GM12878 (cell line): ENCODE measurements around the gene GTPBP6. TPM values are rescaled to one million over a fixed set of nuclear protein-coding genes. Genes with fewer than 3 reads are reported as not detected.
"Not testable (repeated sequence)": the region's sequence is repeated elsewhere in the genome, so short reads cannot be mapped to it uniquely, and the experiment has no call there.

Experiments
- ATAC-seq: fragments of 200-7000 bp; cut with Tn5 transposase; 3 replicates; pipeline ENCODE4 v1.9.1; 2020; ENCODE audit warnings: mild to moderate bottlenecking, moderate library complexity
- BruUV-seq: library from RNA; stranded (reverse); fragments of 400-500 nt; replicated peaks from 2 replicates; lab custom pipeline; 2021; lab: Mats Ljungman, UMichigan
- CTCF ChIA-PET: fragments of 300-600 bp; sonication (Branson Sonifier 250); formaldehyde crosslinking; extraction: SDS; loops from one replicate; lab custom pipeline; 2021; ENCODE audit warnings: inconsistent platforms; lab: Yijun Ruan, JAX
- POLR2A ChIA-PET: fragments of 350-600 bp; formaldehyde crosslinking; extraction: SDS; loops from one replicate; lab custom pipeline; 2021; ENCODE audit warnings: inconsistent platforms; lab: Charles Lee
- RAD21 ChIA-PET: fragments of 300-600 bp; sonication (Branson Sonifier 250); formaldehyde crosslinking; loops from one replicate; lab custom pipeline; 2023; ENCODE audit warnings: antibody characterized with exemption; ENCODE audit not compliant: unreplicated experiment; lab: Charles Lee
- SMC1A ChIA-PET: fragments of 300-600 bp; sonication (Branson Sonifier 250); formaldehyde crosslinking; loops from one replicate; lab custom pipeline; 2023; ENCODE audit not compliant: unreplicated experiment, uncharacterized antibody; lab: Charles Lee
- DNase-seq: peaks from one replicate; pipeline ENCODE4 v3.0.0-alpha.2; 2011; ENCODE audit warnings: low read depth, low spot score
- FAIRE-seq: peaks from 3 replicates; lab custom pipeline; 2011; peaks lifted over from hg19 to GRCh38; lab: Jason Lieb, UNC
- H2AFZ ChIP-seq: 2 replicates; pipeline ENCODE4 v1.6.0; 2011; ENCODE audit warnings: low read depth, low read length, control low read depth; ENCODE audit not compliant: control insufficient read depth
- H3K27ac ChIP-seq: 2 replicates; pipeline ENCODE4 v1.5.1; 2011; ENCODE audit warnings: control low read depth; ENCODE audit not compliant: control insufficient read depth, insufficient read depth
- H3K27me3 ChIP-seq, 2 experiments: replicated peaks in 1 of 2; 2 replicates each; pipeline versions ENCODE4 v1.6.0 to v1.6.1; 2011; ENCODE audit warnings: low read length in 1 of 2; ENCODE audit not compliant: control insufficient read depth in 2 of 2, insufficient read depth in 2 of 2
- H3K36me3 ChIP-seq, 2 experiments: 2 replicates each; pipeline ENCODE4 v1.5.1; 2011; ENCODE audit warnings: low read length in 1 of 2; ENCODE audit not compliant: control insufficient read depth in 2 of 2, insufficient read depth in 2 of 2
- H3K4me1 ChIP-seq: 2 replicates; pipeline ENCODE4 v1.6.1; 2011; ENCODE audit warnings: mild to moderate bottlenecking, low read length, moderate library complexity, mixed read lengths; ENCODE audit not compliant: control insufficient read depth, insufficient read depth
- H3K4me2 ChIP-seq: 2 replicates; pipeline ENCODE4 v1.6.0; 2011; ENCODE audit warnings: control low read depth; ENCODE audit not compliant: control insufficient read depth, insufficient read depth
- H3K4me3 ChIP-seq: fragments of 200-600 bp; sonication (generic); 2 replicates; pipeline ENCODE4 v1.5.1; 2016
- H3K79me2 ChIP-seq: 2 replicates; pipeline ENCODE4 v1.6.0; 2011; ENCODE audit warnings: low read length; ENCODE audit not compliant: control insufficient read depth, insufficient read depth
- H3K9ac ChIP-seq: 2 replicates; pipeline ENCODE4 v1.8.0; 2011; ENCODE audit warnings: low read length, control low read depth, mixed read lengths; ENCODE audit not compliant: control insufficient read depth, insufficient read depth
- H3K9me3 ChIP-seq: replicated peaks from 3 replicates; pipeline ENCODE4 v1.5.1; 2011; ENCODE audit warnings: mild to moderate bottlenecking, low read length; ENCODE audit not compliant: control insufficient read depth, insufficient read depth
- H4K20me1 ChIP-seq: 2 replicates; pipeline ENCODE4 v1.6.0; 2011; ENCODE audit not compliant: control insufficient read depth, insufficient read depth
- BRCA1 ChIP-seq: IDR thresholded peaks from 2 replicates; pipeline ENCODE4 v1.6.1; 2011; ENCODE audit warnings: low read depth, low read length, improper control_type of control experiment
- MYC ChIP-seq: IDR thresholded peaks from 2 replicates; pipeline ENCODE4 v1.6.1; 2011; ENCODE audit warnings: mild to moderate bottlenecking, low read length, moderate library complexity, inconsistent platforms; ENCODE audit not compliant: insufficient read depth, insufficient replicate concordance, insufficient read length, severe bottlenecking
- SRF ChIP-seq, 2 experiments: IDR thresholded peaks; 2 replicates each; pipeline ENCODE4 v1.6.1; 2011; ENCODE audit warnings: low read depth in 2 of 2, low read length in 2 of 2, mild to moderate bottlenecking in 1 of 2, moderate library complexity in 1 of 2
- TCF7 ChIP-seq: IDR thresholded peaks from 2 replicates; pipeline ENCODE4 v1.6.1; 2014; ENCODE audit warnings: antibody characterized with exemption, borderline replicate concordance
- WGBS: methylation state at CpG from one replicate; pipeline ENCODE4 v1.1.6; 2016; ENCODE audit warnings: low lambda C conversion rate; ENCODE audit not compliant: insufficient replicate concordance, insufficient coverage; ENCODE audit errors: missing lambda C conversion rate; 5-methylcytosine and 5-hydroxymethylcytosine counted together
- in situ Hi-C: fragments of 300-500 bp; cut with MboI; formaldehyde crosslinking; loops from 9 replicates; pipeline ENCODE4 v1.14.3; 2018; ENCODE audit warnings: mixed read lengths
- intact Hi-C: fragments of 100-400 bp; cut with micrococcal nuclease; formaldehyde crosslinking; loops from one replicate; pipeline ENCODE4 v1.14.2; 2022; ENCODE audit not compliant: unreplicated experiment
- polyA plus RNA-seq, 11 experiments: library from polyadenylated mRNA; depleted of rRNA in 4 of 11; unstranded in 6 of 11; stranded (reverse) in 5 of 11; fragments of >200 nt; fragmentation: Nextera tagmentation in 4 of 11; fragmentation: Illumina TruSeq in 1 of 11; extraction: Ambion mirVana in 4 of 11; extraction: Trizol in 1 of 11; gene quantifications; 1 replicate in 1 of 11; 2 replicates in 10 of 11; pipeline versions ENCODE4 v1.2.1 to v1.2.3, GENCODE V29; 2011 to 2016; ENCODE audit warnings: inconsistent platforms in 2 of 11, missing spikeins in 2 of 11, low read depth in 1 of 11
- total RNA-seq, 4 experiments: library from RNA; depleted of rRNA in 3 of 4; stranded (reverse); fragments of >200 nt in 3 of 4; fragmentation: Illumina TruSeq in 1 of 4; extraction: Trizol in 1 of 4; gene quantifications; 2 replicates each; pipeline versions ENCODE4 v1.2.1 to v1.2.3, GENCODE V29; 2013 to 2021
- TF ChIP-seq, protein P1 (sequence below): fragments of 450-650 bp; IDR thresholded peaks from 2 replicates; pipeline ENCODE4 v1.6.1; 2017; ENCODE audit warnings: mild to moderate bottlenecking, moderate library complexity

The GTPBP6 gene
- total and polyA plus RNA-seq, 10 of the 15 experiments (the other 5 are each of a cell fraction or from before 2014, with no cell fraction given): 0.31 to 71.0 (median 21.1) TPM

DNA sequence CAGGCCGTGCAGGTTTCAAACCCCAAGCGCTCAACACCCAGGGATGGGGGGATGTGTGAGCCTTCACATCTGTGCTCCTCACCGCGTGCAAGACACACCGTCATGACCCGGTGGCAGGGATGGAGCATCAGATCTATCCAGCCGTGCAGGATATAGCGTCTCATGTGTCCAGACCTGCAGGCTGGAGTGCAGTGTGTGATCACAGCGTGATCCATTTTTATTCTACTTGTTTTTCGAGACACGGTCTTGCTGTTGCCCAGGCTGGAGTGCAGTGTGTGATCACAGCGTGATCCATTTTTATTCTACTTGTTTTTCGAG is 32.7 kb upstream of the GTPBP6 start:
- H3K4me2 ChIP-seq, BruUV-seq, ATAC-seq, in situ Hi-C loops, H3K4me3 ChIP-seq, H3K27me3 ChIP-seq, H4K20me1 ChIP-seq, RAD21 ChIA-PET, SMC1A ChIA-PET, FAIRE-seq, POLR2A ChIA-PET, H3K79me2 ChIP-seq, CTCF ChIA-PET, H2AFZ ChIP-seq, H3K27ac ChIP-seq, intact Hi-C loops, H3K36me3 ChIP-seq, H3K9me3 ChIP-seq, H3K4me1 ChIP-seq, H3K9ac ChIP-seq, DNase-seq: not testable (repeated sequence)
- WGBS: over 99% methylated on average over 11 of the region's 13 CpGs

DNA sequence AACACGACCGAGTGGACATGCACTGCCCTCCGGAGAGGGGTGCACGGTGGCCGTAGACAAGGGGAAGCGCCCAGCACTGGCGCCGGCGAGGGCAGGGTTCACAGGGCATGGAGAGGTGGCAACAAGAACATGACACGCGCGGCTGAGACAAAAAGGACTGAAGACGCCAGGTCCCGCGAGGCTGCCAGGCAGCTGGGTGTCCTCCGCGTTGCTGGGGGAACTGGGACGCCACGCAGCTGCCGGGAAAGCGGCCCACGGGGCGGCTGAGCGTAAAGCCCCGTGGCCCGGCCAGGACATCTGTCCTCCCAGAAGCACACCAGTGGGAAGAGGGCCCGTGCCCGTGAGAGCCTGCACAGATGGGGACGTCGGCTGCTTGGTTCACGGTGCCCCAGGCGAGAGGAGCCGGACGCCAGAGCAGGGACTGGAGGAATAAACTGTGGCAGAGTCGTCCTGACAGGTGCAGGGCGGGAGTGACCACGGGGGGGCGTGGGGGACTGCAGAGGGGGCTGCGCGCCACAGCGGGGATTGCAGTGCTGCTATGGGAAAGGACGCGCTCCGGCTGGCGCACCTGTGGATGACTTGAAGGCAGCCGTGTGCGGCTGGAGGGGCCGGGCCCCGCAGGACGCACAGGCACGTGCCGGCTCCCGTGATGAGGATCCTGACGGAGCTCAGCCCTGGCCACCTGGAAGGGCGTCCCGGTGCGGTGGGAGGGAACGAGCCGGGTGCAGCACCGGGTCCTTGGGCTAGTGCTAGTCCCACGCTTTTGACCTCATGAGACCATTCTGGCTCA is 32.1 kb upstream of the GTPBP6 start:
- CTCF ChIA-PET: no interaction called here
- no TSS peak for BruUV-seq
- TF ChIP-seq TCF7: no peak
- TF ChIP-seq, protein P1, sequence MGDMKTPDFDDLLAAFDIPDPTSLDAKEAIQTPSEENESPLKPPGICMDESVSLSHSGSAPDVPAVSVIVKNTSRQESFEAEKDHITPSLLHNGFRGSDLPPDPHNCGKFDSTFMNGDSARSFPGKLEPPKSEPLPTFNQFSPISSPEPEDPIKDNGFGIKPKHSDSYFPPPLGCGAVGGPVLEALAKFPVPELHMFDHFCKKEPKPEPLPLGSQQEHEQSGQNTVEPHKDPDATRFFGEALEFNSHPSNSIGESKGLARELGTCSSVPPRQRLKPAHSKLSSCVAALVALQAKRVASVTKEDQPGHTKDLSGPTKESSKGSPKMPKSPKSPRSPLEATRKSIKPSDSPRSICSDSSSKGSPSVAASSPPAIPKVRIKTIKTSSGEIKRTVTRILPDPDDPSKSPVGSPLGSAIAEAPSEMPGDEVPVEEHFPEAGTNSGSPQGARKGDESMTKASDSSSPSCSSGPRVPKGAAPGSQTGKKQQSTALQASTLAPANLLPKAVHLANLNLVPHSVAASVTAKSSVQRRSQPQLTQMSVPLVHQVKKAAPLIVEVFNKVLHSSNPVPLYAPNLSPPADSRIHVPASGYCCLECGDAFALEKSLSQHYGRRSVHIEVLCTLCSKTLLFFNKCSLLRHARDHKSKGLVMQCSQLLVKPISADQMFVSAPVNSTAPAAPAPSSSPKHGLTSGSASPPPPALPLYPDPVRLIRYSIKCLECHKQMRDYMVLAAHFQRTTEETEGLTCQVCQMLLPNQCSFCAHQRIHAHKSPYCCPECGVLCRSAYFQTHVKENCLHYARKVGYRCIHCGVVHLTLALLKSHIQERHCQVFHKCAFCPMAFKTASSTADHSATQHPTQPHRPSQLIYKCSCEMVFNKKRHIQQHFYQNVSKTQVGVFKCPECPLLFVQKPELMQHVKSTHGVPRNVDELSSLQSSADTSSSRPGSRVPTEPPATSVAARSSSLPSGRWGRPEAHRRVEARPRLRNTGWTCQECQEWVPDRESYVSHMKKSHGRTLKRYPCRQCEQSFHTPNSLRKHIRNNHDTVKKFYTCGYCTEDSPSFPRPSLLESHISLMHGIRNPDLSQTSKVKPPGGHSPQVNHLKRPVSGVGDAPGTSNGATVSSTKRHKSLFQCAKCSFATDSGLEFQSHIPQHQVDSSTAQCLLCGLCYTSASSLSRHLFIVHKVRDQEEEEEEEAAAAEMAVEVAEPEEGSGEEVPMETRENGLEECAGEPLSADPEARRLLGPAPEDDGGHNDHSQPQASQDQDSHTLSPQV: no peak
- no peak for TF ChIP-seq SRF (IDR thresholded peaks at IDR 0.05; ENCODE audit: low read depth in 2 of 2, low read length in 2 of 2)
- TF ChIP-seq MYC: no peak
- TF ChIP-seq BRCA1: no peak
- Histone ChIP-seq H3K4me2 (no peak overlapping the region), H3K79me2 (no peaks in the 10 kb centered on the region), H4K20me1 (no peaks in the 10 kb centered on the region), H3K36me3 (no peaks in the 10 kb centered on the region), H3K27ac (no peak overlapping the region), H3K4me3 (no peak overlapping the region), H3K27me3 (no peaks in the 10 kb centered on the region), H3K4me1 (no peaks in the 10 kb centered on the region), H3K9ac (no peak overlapping the region), H2AFZ (no peak overlapping the region), H3K9me3 (no peaks in the 10 kb centered on the region; the same call in 2 of the 3 replicates)
- intact Hi-C loops (no loop called here), in situ Hi-C loops (no loop called here)
- SMC1A ChIA-PET: no interaction called here
- POLR2A ChIA-PET: no interaction called here
- DNase-seq (no peak), FAIRE-seq (no peak), ATAC-seq (no peak)
- RAD21 ChIA-PET: no interaction called here
- WGBS: 94% methylated on average over 58 of the region's 61 CpGs
